T-helper 2 cell treated with Interferon-gamma antibody and Interleukin-4, amounts not matched to agents 5 μg/mL and 100 μg/mL, for 36 hours (primary cell): ENCODE data around the gene DCLK2.

Source experiments
- DNase-seq: peaks from one replicate; pipeline ENCODE4 v3.0.0; 2021; ENCODE audit warnings: low spot score
- H3K27ac Mint-ChIP-seq: one replicate; pipeline ENCODE4 v1.8.0; 2021; ENCODE audit warnings: mild to moderate bottlenecking, mixed read lengths
- H3K27me3 Mint-ChIP-seq: one replicate; pipeline ENCODE4 v1.8.0; 2021; ENCODE audit warnings: low read depth, mixed read lengths
- H3K36me3 Mint-ChIP-seq: one replicate; pipeline ENCODE4 v1.8.0; 2021; ENCODE audit warnings: low read depth, mixed read lengths
- H3K4me1 Mint-ChIP-seq: one replicate; pipeline ENCODE4 v1.8.0; 2021; ENCODE audit warnings: low read depth, mixed read lengths
- H3K4me3 Mint-ChIP-seq: one replicate; pipeline ENCODE4 v1.8.0; 2022; ENCODE audit warnings: mild to moderate bottlenecking, moderate library complexity, mixed read lengths
- H3K9me3 Mint-ChIP-seq: one replicate; pipeline ENCODE4 v1.8.0; 2021; ENCODE audit warnings: mixed read lengths

Gene DCLK2

DNA sequence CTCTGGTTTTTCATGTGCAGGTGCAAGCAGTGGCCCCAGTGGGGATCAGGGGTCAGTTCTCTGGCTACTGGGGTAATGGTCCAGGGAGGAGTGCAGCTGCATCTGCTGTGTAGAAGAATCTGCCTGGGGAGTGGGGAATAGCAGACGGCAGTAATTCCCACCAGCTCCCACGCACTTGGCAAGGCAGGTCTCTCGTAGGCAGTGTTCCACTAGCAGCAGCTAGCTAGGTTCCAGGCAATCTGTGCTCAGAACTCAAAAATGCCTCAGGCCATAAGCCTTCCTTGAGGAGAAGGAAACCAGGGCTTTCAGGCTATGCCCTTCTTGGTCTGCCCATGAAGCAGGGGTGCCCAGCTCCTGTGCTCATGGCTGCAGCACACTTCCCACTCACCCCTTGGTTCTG is 38.8 kb downstream of the DCLK2 start:
- Mint-ChIP-seq H3K27me3 (no peaks in the 10 kb centered on the region), H3K36me3 (no peaks in the 10 kb centered on the region), H3K4me3 (no peak overlapping the region), H3K9me3 (peaks cover 14% of the 10 kb centered on the region), H3K4me1 (no peaks in the 10 kb centered on the region), H3K27ac (no peak overlapping the region)
- DNase-seq, result no peak

DNA sequence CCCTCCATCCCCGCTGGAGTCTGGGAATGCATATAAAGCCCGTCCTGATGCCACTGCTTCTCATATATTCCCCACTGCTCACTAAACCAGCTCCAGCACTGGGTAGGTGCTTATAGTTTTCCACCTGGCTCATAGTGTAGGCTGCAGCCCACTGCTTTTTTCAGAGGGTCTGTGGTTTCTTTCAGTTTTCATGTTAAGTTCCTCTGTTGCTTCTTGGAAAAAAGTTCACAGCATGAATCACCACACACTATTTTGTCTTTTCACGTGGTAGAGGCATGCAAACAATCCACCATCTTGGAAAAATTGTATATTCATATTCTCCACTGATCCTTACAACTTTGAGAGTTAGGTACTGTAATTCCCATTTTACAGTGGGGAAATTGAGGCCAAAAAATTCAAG is 39.4 kb downstream of the DCLK2 start:
- DNase-seq, result no peak
- Mint-ChIP-seq H3K27ac (no peak overlapping the region), H3K27me3 (no peaks in the 10 kb centered on the region), H3K9me3 (peaks cover 17% of the 10 kb centered on the region), H3K36me3 (no peaks in the 10 kb centered on the region), H3K4me1 (no peaks in the 10 kb centered on the region), H3K4me3 (no peak overlapping the region)

DNA sequence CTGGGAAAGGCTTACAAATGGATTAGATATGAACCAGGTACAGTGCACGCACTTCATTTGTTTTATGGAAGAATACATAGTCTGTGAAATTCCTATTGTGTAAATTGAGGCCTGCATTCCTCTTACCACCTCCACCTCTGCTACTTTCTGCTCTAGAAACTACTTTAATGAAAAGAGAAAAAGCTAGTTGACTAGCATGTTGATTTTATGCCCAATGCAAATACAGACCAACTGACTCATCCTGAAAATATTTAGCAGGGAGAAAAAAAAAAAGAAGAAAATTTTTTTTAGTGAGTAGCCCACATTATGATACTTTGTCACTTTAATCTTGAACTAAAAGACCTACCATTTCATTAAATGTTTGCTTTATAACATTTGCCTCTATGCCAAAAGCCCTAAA is 41.2 kb downstream of the DCLK2 start:
- no peaks in the 10 kb centered on the region for H3K27me3 Mint-ChIP-seq
- DNase-seq, result no peak
- peaks cover 17% of the 10 kb centered on the region for H3K9me3 Mint-ChIP-seq
- H3K4me3 Mint-ChIP-seq, result no peak overlapping the region
- H3K27ac Mint-ChIP-seq, result no peak overlapping the region
- peaks cover 5% of the 10 kb centered on the region for H3K4me1 Mint-ChIP-seq
- no peaks in the 10 kb centered on the region for H3K36me3 Mint-ChIP-seq

DNA sequence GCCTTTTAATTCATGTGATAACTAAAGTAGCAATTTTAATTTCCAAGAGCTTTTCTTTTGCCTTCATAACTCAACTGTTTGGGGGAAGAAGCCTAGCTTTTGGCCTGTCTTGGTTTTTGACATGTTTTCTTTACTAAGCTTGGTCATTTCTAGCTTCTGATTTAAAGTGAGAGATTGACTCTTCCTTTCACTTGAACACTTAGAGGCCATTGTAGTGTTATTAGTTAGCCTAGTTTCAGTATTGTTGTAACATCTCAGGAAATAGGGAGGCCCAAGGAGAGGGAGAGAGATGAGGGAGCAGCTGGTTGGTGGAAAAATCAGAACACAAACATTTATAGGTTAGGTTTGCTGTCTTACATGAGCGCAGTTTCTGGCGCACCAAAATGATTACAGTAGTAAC is 44.8 kb downstream of the DCLK2 start:
- Mint-ChIP-seq H3K4me1 (peaks cover 7% of the 10 kb centered on the region), H3K4me3 (no peak overlapping the region), H3K27me3 (no peaks in the 10 kb centered on the region), H3K27ac (no peak overlapping the region), H3K9me3 (peaks cover 11% of the 10 kb centered on the region), H3K36me3 (no peaks in the 10 kb centered on the region)
- no peak for DNase-seq

DNA sequence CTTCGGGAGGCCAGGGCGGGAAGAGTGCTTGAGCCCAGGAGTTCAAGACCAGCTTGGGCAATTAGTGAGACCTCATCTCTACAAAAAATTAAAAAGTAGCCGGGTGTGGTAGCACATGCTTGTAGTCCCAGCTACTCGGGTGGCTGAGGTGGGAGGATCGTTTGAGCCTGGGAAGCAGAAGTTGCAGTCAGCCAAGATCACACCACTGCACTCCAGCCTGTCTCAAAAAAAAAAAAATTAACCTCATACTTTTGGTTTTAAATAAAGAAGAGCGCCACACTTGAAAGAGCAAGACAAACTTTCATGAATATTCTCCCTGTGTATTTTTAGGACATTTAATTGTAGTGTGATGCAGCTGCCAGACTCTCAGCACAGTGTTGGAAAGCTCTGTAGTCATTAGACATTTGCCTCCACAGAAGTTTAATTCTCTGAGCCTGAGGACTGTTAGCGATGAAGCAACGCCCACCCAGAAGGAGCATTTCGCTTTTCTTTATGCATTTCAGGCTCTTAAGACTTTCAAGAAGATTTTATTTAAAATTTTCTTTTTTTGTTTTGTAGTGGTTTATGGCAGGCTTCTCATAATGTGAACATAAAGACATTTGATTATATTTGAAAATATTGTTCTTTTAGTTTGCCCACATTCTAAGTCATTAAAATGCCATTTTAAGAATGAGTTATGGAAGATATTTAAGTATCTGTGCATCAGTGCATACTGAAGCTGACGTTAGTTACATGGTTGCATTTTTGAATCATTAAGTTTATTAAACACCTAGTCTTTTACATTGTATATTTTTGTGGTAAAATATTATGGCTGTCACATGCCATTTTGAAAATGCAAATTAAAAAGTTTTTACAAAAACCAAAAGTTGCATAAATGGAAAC is 45.8 kb downstream of the DCLK2 start:
- Mint-ChIP-seq H3K27ac (no peak overlapping the region), H3K27me3 (no peaks in the 10 kb centered on the region), H3K36me3 (no peaks in the 10 kb centered on the region), H3K9me3 (peaks cover 11% of the 10 kb centered on the region), H3K4me3 (no peak overlapping the region), H3K4me1 (peaks cover 7% of the 10 kb centered on the region)
- DNase-seq, result no peak

DNA sequence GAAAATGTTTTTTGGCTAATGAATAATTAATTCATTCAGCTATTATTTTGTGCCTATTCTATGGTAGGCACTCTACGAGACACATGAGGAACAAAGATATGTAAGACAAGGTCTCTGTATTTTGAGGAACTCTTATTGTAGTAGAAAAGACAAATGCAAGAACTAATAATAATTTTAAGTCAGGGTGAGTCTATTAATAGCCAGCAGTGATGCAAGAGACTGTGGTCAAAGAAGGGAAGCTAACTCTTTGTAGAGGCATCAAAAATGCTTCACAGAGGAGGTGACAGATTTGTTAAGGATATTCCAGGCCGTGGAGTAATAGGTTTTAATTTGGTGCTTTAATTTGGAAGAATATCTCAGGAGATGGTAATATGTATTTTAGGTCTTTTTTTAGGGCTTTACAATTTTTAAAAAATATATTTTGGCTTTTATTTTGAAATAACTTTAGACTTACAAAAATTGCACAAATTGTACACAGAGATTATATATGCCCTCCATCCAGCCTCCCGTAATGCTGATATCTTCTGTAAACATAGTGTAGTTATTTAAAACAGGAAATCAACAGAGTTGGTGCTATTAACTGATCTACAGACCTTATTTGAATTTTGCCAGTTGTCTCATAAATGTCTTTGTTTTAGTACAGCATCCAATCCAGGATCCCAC is 48.1 kb downstream of the DCLK2 start:
- no peak for DNase-seq
- Mint-ChIP-seq H3K9me3 (peaks cover 8% of the 10 kb centered on the region), H3K4me3 (no peak overlapping the region), H3K27me3 (no peaks in the 10 kb centered on the region), H3K27ac (no peak overlapping the region), H3K4me1 (peaks cover 7% of the 10 kb centered on the region), H3K36me3 (no peaks in the 10 kb centered on the region)

DNA sequence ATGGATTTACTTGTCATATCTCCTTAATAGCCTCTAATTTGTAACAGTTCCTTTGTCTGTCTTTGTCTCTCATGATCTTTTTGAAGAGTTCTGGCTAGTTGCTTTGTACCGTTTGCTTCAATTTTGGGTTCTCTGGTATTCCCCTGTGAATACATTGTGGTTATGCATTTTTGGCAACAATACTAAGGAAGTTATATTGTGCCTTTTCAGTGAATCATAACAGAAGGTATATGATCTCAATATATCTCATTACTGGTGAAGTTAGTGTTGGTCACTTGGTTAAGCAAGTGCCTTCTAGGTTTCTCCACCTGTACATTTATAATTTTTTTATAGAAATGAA is 48.6 kb downstream of the DCLK2 start:
- Mint-ChIP-seq H3K4me3 (no peak overlapping the region), H3K27ac (no peak overlapping the region), H3K4me1 (peaks cover 7% of the 10 kb centered on the region), H3K27me3 (no peaks in the 10 kb centered on the region), H3K36me3 (no peaks in the 10 kb centered on the region), H3K9me3 (peaks cover 4% of the 10 kb centered on the region)
- DNase-seq, result no peak

DNA sequence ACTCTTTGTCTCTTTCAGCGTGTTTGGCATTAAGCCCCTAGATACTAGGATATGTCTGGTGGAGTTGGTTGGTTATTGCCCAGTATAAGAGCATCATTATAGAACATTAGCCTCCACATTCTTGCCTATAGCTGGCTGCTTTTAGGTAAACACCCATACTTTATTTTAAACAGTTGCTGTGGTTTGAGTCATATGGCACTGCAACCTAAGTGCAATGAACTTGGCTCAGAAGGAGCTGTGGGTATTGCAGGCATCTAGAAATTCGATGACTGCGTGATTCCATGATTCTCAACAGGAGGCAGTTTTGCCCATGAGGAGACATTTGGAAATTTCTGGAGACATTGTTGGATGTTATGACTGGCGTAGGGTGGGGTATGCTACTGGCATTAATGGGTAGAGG is 49.5 kb downstream of the DCLK2 start:
- H3K36me3 Mint-ChIP-seq, result no peaks in the 10 kb centered on the region

DNA sequence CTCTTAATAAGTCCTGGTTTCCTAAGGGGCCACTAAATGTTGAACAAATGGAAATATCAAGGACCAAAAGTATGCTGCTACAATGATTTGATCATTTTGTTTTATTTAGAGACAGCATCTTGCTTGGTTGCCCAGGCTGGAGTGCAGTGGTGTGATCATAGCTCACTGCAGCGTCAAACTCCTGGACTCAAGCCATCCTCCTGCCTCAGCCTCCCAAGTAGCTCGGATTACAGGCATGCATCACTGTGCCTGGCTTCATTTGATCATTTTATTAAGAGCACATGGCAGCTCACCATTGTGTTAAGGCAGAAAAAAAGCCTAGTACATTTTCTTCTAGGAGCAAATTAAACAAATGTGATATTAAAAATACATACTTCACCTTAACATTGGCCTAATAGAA is 52.7 kb downstream of the DCLK2 start:
- Mint-ChIP-seq H3K9me3 (no peaks in the 10 kb centered on the region), H3K4me3 (no peak overlapping the region)

More for the DNA sequence above, 49.5 kb downstream of the DCLK2 start:
- DNase-seq, result no peak
- Mint-ChIP-seq H3K9me3 (no peaks in the 10 kb centered on the region), H3K4me3 (no peak overlapping the region), H3K27me3 (peaks cover 1% of the 10 kb centered on the region), H3K4me1 (peaks cover 7% of the 10 kb centered on the region), H3K27ac (no peak overlapping the region)

DNA sequence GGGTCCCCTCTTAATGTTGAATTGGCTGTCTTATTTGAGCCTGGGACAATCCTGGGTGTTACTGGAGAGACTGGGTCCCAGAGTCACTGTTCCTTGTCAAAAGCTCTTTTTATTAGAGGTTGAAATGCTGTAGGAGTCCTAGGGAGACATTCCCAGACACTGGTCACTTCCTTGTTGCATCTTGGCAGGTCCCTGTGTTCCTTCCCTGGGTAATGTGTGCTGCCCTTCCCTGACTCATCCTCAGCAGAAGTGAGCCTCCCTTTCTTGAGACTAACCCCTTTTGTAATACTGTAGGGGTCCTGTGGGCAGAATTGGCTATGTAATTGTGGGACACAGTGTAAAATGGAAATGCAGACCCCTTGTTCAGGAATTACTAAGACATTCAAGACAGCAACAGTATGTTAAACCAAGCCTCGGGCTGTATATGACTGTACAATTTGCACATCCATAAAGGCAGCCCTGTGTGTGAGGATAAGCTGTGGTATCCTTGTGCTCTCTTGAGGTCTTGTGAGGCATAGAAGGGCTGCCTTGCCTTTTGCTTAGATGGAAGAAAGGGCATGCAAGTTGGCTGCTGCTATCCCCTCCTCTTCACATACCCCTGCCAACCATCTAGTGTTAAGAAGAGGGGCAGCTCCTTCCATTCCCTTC is 53.5 kb downstream of the DCLK2 start:
- Mint-ChIP-seq H3K27ac (no peak overlapping the region), H3K9me3 (no peaks in the 10 kb centered on the region), H3K4me3 (no peak overlapping the region), H3K27me3 (peaks cover 7% of the 10 kb centered on the region), H3K4me1 (peaks cover 6% of the 10 kb centered on the region), H3K36me3 (no peaks in the 10 kb centered on the region)
- no peak for DNase-seq

More for the DNA sequence above, 52.7 kb downstream of the DCLK2 start:
- peaks cover 7% of the 10 kb centered on the region for H3K27me3 Mint-ChIP-seq
- peaks cover 2% of the 10 kb centered on the region for H3K4me1 Mint-ChIP-seq
- H3K36me3 Mint-ChIP-seq, result no peaks in the 10 kb centered on the region
- no peak for DNase-seq
- H3K27ac Mint-ChIP-seq, result no peak overlapping the region

DNA sequence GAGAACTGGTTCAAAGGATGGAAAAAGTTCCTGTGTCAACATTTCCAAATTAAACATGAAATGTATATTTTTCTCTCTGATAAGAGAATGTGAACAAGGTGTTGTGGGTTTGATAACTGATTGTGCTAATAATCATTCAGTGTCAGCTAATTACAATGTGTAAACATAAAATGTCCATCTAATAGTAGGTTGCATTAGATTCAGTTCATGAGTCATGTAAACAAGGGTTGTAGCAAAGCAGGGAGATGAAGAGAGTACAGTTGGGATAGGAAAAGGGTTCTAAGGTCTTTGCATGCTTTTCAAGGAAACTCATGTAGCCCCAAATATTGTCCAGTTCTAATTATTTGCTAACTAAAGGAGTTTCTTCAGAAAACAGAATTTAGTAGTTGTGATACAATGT is 55.4 kb downstream of the DCLK2 start:
- DNase-seq, result no peak
- Mint-ChIP-seq H3K4me3 (no peak overlapping the region), H3K36me3 (no peaks in the 10 kb centered on the region), H3K27ac (no peak overlapping the region), H3K4me1 (peaks cover 4% of the 10 kb centered on the region), H3K27me3 (peaks cover 7% of the 10 kb centered on the region), H3K9me3 (no peaks in the 10 kb centered on the region)

DNA sequence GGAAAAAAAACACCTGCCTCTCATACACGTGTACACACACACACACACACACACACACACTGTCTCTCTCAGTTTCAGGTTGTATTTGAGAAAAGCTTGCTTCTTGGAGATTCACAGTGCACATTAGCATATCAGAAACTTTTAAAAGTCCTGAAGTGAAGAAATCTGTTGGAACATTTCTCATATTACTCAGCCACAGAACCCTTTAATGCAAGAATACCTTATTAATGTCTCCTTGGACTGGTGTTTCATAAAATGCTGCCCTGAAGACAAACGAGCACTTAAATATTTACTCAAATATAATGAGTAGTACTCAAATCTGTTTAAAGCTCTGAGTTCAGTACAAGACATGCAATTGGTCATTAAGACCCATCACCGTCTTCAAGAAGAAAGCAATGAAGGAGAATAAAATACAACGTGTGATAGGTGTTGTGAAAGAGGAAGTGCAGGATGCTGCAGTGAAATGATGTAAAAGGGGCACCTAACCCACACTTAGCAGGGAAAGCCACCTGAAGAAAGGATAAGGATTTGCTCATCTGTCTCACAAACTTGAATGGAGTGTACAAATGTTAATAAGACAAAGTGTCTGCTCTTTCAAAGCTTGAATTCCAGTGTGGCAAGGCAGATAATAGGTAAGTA is 57.0 kb downstream of the DCLK2 start:
- Mint-ChIP-seq H3K27me3 (peaks cover 7% of the 10 kb centered on the region), H3K4me1 (peaks cover 6% of the 10 kb centered on the region), H3K4me3 (no peak overlapping the region), H3K9me3 (no peaks in the 10 kb centered on the region), H3K36me3 (no peaks in the 10 kb centered on the region), H3K27ac (no peak overlapping the region)
- no peak for DNase-seq

DNA sequence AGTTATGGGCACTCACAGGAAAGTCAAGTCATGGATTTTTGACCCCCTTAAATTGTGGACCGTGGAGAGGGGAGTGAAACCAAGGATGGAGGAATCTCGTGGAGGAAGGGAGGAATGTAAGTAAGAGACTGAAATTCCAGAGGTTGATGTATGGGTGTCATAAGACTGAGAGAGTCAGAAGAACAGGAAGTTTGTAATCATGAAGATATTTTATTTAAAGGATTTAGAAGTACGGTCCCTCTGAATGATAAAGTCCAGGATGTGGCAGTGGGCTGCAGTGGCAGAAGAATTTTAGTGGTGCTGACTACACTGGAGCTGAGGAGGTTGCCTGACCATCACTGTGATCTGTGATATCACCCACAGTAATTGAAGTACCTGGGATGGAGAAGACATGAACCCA is 57.8 kb downstream of the DCLK2 start:
- H3K4me1 Mint-ChIP-seq, result peaks cover 8% of the 10 kb centered on the region
- H3K27me3 Mint-ChIP-seq, result peaks cover 7% of the 10 kb centered on the region
- no peak overlapping the region for H3K27ac Mint-ChIP-seq
- H3K4me3 Mint-ChIP-seq, result no peak overlapping the region
- DNase-seq, result no peak
- no peaks in the 10 kb centered on the region for H3K9me3 Mint-ChIP-seq
- no peaks in the 10 kb centered on the region for H3K36me3 Mint-ChIP-seq

DNA sequence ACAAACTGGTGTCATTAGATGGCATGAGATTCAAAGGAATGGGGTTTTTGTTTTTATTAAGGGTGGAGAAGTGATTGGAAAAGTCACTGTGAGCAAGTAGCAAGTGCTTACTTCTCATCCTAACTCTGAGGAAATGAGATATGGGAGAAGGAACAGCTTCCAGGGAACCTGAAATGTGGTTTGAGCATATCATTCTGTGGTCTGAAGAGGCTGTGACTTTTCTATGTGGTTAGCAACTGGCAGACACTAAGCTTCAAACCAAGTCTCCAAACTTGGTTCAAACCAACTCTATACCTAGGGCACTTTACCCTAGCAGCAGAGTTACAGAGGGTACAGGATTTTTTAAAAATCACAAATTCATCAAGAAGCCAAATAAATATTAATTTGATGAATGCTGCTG is 58.2 kb downstream of the DCLK2 start:
- H3K27ac Mint-ChIP-seq, result no peak overlapping the region
- H3K36me3 Mint-ChIP-seq, result no peaks in the 10 kb centered on the region
- DNase-seq, result no peak
- peaks cover 10% of the 10 kb centered on the region for H3K4me1 Mint-ChIP-seq
- peaks cover 7% of the 10 kb centered on the region for H3K27me3 Mint-ChIP-seq
- H3K4me3 Mint-ChIP-seq, result no peak overlapping the region
- H3K9me3 Mint-ChIP-seq, result no peaks in the 10 kb centered on the region
